GM23338 (cell line): ENCODE results near the gene BAHCC1. TPM values are rescaled to one million over a fixed set of nuclear protein-coding genes. Genes with fewer than 3 reads are reported as not detected.

Source experiments
- ATAC-seq: fragments of 200-7000 bp; cut with Tn5 transposase; 3 replicates; pipeline ENCODE4 v1.9.1; 2020
- DNase-seq: peaks from one replicate; pipeline ENCODE4 v3.0.0-alpha.2; 2015; ENCODE audit warnings: low spot score
- H2AFZ ChIP-seq: fragments of 200-600 bp; sonication (generic); 2 replicates; pipeline ENCODE4 v1.8.0; 2016; ENCODE audit warnings: antibody characterized with exemption, mild to moderate bottlenecking, moderate library complexity
- H3F3A ChIP-seq: fragments of 200-600 bp; sonication (generic); replicated peaks from 2 replicates; pipeline ENCODE4 v1.8.0; 2017; ENCODE audit warnings: antibody characterized with exemption, mixed run types, low read depth
- H3K27ac ChIP-seq: fragments of 200-600 bp; sonication (generic); 2 replicates; pipeline ENCODE4 v1.6.1; 2016; ENCODE audit warnings: low read depth
- H3K27me3 ChIP-seq: fragments of 200-600 bp; sonication (generic); 2 replicates; pipeline ENCODE4 v1.8.0; 2016; ENCODE audit warnings: mild to moderate bottlenecking, mixed run types, moderate library complexity; ENCODE audit not compliant: insufficient read depth
- H3K36me3 ChIP-seq: fragments of 200-600 bp; sonication (generic); 2 replicates; pipeline ENCODE4 v1.8.0; 2016; ENCODE audit warnings: mild to moderate bottlenecking; ENCODE audit not compliant: insufficient read depth
- H3K4me1 ChIP-seq: fragments of 200-600 bp; sonication (generic); 2 replicates; pipeline ENCODE4 v1.8.0; 2016; ENCODE audit warnings: mild to moderate bottlenecking, moderate library complexity; ENCODE audit not compliant: insufficient read depth
- H3K4me2 ChIP-seq: fragments of 200-600 bp; sonication (generic); 2 replicates; pipeline ENCODE4 v1.7.1; 2017; ENCODE audit warnings: mixed run types
- H3K4me3 ChIP-seq: fragments of 200-600 bp; sonication (generic); 2 replicates; pipeline ENCODE4 v1.6.1; 2016; ENCODE audit warnings: mixed run types
- H3K79me2 ChIP-seq: fragments of 200-600 bp; sonication (generic); replicated peaks from 2 replicates; pipeline ENCODE4 v1.8.0; 2017; ENCODE audit warnings: mild to moderate bottlenecking; ENCODE audit not compliant: insufficient read depth
- H3K9me2 ChIP-seq: fragments of 200-600 bp; sonication (generic); 2 replicates; pipeline ENCODE4 v1.8.0; 2017; ENCODE audit not compliant: insufficient read depth
- H4K20me1 ChIP-seq: fragments of 200-600 bp; sonication (generic); replicated peaks from 2 replicates; pipeline ENCODE4 v1.8.0; 2017; ENCODE audit warnings: mild to moderate bottlenecking; ENCODE audit not compliant: insufficient read depth
- H3K27ac Mint-ChIP-seq: 2 replicates; pipeline ENCODE4 v1.8.0; 2020; ENCODE audit warnings: inconsistent platforms, mild to moderate bottlenecking, moderate library complexity, mixed read lengths
- H3K27me3 Mint-ChIP-seq: 3 replicates; pipeline ENCODE4 v1.8.0; 2022; ENCODE audit warnings: low read depth, mild to moderate bottlenecking, moderate library complexity, mixed read lengths, inconsistent platforms; ENCODE audit not compliant: insufficient read depth, poor library complexity
- H3K36me3 Mint-ChIP-seq: 3 replicates; pipeline ENCODE4 v1.8.0; 2021; ENCODE audit warnings: low read depth, mild to moderate bottlenecking, inconsistent platforms, moderate library complexity, mixed read lengths
- H3K4me1 Mint-ChIP-seq: 3 replicates; pipeline ENCODE4 v1.8.0; 2020; ENCODE audit warnings: mild to moderate bottlenecking, inconsistent platforms, mixed read lengths
- H3K4me3 Mint-ChIP-seq: 3 replicates; pipeline ENCODE4 v1.8.0; 2021; ENCODE audit warnings: moderate library complexity, mild to moderate bottlenecking, inconsistent platforms, mixed read lengths
- H3K9me3 Mint-ChIP-seq: 3 replicates; pipeline ENCODE4 v1.8.0; 2020; ENCODE audit warnings: moderate library complexity, mild to moderate bottlenecking, inconsistent platforms, mixed read lengths
- CREB1 ChIP-seq: fragments of 250-450 bp; sonication (Bioruptor Pico); IDR thresholded peaks from 2 replicates; pipeline ENCODE4 v1.5.0; 2020; ENCODE audit warnings: low read depth, mild to moderate bottlenecking, moderate library complexity
- EZH2 ChIP-seq: fragments of 200-600 bp; sonication (generic); IDR thresholded peaks from one replicate; pipeline ENCODE4 v1.8.0; 2017; ENCODE audit warnings: antibody characterized with exemption, mild to moderate bottlenecking, low read depth; ENCODE audit not compliant: unreplicated experiment
- EZH2phosphoT487 ChIP-seq: fragments of 200-600 bp; sonication (generic); IDR thresholded peaks from one replicate; pipeline ENCODE4 v1.8.1; 2018; ENCODE audit warnings: antibody characterized with exemption; ENCODE audit not compliant: unreplicated experiment
- JUNB ChIP-seq: IDR thresholded peaks from one replicate; pipeline ENCODE4 v1.6.1; 2016; ENCODE audit warnings: antibody characterized with exemption; ENCODE audit not compliant: unreplicated experiment
- NANOG ChIP-seq: IDR thresholded peaks from 2 replicates; pipeline ENCODE4 v1.6.1; 2016; ENCODE audit warnings: antibody characterized with exemption, borderline replicate concordance
- POLR2AphosphoS5 ChIP-seq: IDR thresholded peaks from 2 replicates; pipeline ENCODE4 v1.6.1; 2016; ENCODE audit warnings: antibody characterized with exemption, low read depth
- STAT1 ChIP-seq: IDR thresholded peaks from one replicate; pipeline ENCODE4 v1.6.1; 2016; ENCODE audit warnings: antibody characterized with exemption; ENCODE audit not compliant: unreplicated experiment
- ZNF114 ChIP-seq: fragments of 250-450 bp; sonication (Bioruptor Pico); IDR thresholded peaks from 2 replicates; pipeline ENCODE4 v1.5.0; 2020; ENCODE audit warnings: mild to moderate bottlenecking, moderate library complexity
- ZNF331 ChIP-seq: fragments of 250-450 bp; sonication (Bioruptor Pico); IDR thresholded peaks from 2 replicates; pipeline ENCODE4 v1.5.0; 2020; ENCODE audit warnings: low read depth, mild to moderate bottlenecking, moderate library complexity
- polyA plus RNA-seq: library from polyadenylated mRNA; unstranded; fragments of >200 nt; fragmentation: Nextera tagmentation; extraction: Ambion mirVana; gene quantifications from 2 replicates; pipeline ENCODE4 v1.2.1, GENCODE V29; 2016
- total RNA-seq: library from RNA; depleted of rRNA; stranded (reverse); fragments of >200 nt; shearing (Covaris generic); gene quantifications from 2 replicates; pipeline ENCODE4 v1.2.3, GENCODE V29; 2014
- TF ChIP-seq, protein P1 (sequence below): IDR thresholded peaks from one replicate; pipeline ENCODE4 v1.6.1; 2018; ENCODE audit warnings: antibody characterized with exemption; ENCODE audit not compliant: unreplicated experiment
- TF ChIP-seq, protein P2 (sequence below), 2 experiments: fragments of 200-600 bp in 1 of 2; sonication (generic) in 1 of 2; conservative IDR thresholded peaks; 2 replicates each; pipeline versions ENCODE4 v1.5.1 to v1.6.1; 2016 to 2017; ENCODE audit warnings: antibody characterized with exemption in 2 of 2, low read depth in 2 of 2, mild to moderate bottlenecking in 2 of 2, moderate library complexity in 1 of 2
- TF ChIP-seq, protein P3 (sequence below): fragments of 250-450 bp; sonication (Bioruptor Pico); IDR thresholded peaks from 2 replicates; pipeline ENCODE4 v1.5.0; 2020; ENCODE audit warnings: mild to moderate bottlenecking, moderate library complexity
- TF ChIP-seq, protein P4 (sequence below): IDR thresholded peaks from 2 replicates; pipeline ENCODE4 v1.6.1; 2016; ENCODE audit warnings: antibody characterized with exemption

Gene BAHCC1
- total and polyA plus RNA-seq, 2 experiments from 2014 or later = 0.24 to 1.1 TPM

DNA sequence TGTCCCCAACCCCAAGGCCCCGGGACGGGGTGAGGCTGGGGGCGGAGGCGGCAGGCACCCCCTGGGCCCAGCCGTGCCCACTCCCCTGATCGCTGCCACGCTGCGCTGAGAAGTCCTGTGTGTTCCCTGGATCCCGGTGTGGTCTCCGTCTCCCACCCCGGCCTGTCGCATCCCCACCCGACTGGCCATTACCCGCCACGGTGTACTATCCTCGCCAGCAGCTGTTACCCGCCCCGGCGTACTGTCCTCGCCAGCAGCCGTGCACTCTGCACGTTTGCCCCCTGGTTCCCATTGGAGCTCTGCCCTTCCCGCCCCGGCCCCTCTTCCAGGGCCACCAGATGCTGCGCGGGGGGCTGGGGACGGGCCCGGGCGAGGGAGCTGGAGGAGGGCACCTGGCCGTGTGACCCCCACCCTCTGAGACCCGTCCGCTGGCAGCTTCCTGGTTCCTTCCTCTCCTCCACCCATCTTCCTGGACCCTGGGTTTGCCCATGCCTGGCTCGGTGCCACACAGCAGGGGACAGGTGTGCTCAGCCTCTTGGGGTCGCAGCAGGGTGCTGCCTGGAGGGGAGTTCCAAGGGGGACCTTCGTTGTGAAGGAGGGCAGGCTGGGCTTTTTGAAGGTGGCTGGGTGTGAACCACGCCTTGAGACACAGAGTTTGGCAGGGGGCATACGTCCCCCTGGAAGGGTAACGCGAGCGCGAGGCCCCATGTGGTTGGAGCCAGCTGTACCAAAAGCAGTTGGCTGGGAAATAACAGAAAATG lies 19.7 kb downstream of the BAHCC1 start:
- Mint-ChIP-seq H3K4me1 (no peaks in the 10 kb centered on the region), H3K27me3 (peaks cover 3% of the 10 kb centered on the region), H3K27ac (no peak overlapping the region), H3K4me3 (no peak overlapping the region), H3K9me3 (no peaks in the 10 kb centered on the region), H3K36me3 (no peaks in the 10 kb centered on the region)
- Histone ChIP-seq H4K20me1 (no peaks in the 10 kb centered on the region), H3K79me2 (no peaks in the 10 kb centered on the region), H2AFZ (no peak overlapping the region), H3F3A (no peaks in the 10 kb centered on the region), H3K27me3 (no peaks in the 10 kb centered on the region), H3K4me3 (no peak overlapping the region), H3K27ac (no peak overlapping the region), H3K36me3 (no peaks in the 10 kb centered on the region), H3K9me2 (no peaks in the 10 kb centered on the region), H3K4me2 (no peak overlapping the region), H3K4me1 (no peaks in the 10 kb centered on the region)
- no peak for DNase-seq
- ATAC-seq = no peak
- TF ChIP-seq, protein P1, sequence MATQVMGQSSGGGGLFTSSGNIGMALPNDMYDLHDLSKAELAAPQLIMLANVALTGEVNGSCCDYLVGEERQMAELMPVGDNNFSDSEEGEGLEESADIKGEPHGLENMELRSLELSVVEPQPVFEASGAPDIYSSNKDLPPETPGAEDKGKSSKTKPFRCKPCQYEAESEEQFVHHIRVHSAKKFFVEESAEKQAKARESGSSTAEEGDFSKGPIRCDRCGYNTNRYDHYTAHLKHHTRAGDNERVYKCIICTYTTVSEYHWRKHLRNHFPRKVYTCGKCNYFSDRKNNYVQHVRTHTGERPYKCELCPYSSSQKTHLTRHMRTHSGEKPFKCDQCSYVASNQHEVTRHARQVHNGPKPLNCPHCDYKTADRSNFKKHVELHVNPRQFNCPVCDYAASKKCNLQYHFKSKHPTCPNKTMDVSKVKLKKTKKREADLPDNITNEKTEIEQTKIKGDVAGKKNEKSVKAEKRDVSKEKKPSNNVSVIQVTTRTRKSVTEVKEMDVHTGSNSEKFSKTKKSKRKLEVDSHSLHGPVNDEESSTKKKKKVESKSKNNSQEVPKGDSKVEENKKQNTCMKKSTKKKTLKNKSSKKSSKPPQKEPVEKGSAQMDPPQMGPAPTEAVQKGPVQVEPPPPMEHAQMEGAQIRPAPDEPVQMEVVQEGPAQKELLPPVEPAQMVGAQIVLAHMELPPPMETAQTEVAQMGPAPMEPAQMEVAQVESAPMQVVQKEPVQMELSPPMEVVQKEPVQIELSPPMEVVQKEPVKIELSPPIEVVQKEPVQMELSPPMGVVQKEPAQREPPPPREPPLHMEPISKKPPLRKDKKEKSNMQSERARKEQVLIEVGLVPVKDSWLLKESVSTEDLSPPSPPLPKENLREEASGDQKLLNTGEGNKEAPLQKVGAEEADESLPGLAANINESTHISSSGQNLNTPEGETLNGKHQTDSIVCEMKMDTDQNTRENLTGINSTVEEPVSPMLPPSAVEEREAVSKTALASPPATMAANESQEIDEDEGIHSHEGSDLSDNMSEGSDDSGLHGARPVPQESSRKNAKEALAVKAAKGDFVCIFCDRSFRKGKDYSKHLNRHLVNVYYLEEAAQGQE = no peak
- TF ChIP-seq EZH2phosphoT487 (no peak), CREB1 (CRISPR knock-in tag) (no peak), STAT1 (no peak), NANOG (no peak), ZNF114 (no peak), EZH2 (no peak), ZNF331 (no peak), JUNB (no peak), POLR2AphosphoS5 (no peak)
- TF ChIP-seq, protein P2, sequence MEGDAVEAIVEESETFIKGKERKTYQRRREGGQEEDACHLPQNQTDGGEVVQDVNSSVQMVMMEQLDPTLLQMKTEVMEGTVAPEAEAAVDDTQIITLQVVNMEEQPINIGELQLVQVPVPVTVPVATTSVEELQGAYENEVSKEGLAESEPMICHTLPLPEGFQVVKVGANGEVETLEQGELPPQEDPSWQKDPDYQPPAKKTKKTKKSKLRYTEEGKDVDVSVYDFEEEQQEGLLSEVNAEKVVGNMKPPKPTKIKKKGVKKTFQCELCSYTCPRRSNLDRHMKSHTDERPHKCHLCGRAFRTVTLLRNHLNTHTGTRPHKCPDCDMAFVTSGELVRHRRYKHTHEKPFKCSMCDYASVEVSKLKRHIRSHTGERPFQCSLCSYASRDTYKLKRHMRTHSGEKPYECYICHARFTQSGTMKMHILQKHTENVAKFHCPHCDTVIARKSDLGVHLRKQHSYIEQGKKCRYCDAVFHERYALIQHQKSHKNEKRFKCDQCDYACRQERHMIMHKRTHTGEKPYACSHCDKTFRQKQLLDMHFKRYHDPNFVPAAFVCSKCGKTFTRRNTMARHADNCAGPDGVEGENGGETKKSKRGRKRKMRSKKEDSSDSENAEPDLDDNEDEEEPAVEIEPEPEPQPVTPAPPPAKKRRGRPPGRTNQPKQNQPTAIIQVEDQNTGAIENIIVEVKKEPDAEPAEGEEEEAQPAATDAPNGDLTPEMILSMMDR (conservative IDR thresholded peaks at IDR 0.05; ENCODE audit: low read depth in 2 of 2) = no peak
- TF ChIP-seq, protein P3, sequence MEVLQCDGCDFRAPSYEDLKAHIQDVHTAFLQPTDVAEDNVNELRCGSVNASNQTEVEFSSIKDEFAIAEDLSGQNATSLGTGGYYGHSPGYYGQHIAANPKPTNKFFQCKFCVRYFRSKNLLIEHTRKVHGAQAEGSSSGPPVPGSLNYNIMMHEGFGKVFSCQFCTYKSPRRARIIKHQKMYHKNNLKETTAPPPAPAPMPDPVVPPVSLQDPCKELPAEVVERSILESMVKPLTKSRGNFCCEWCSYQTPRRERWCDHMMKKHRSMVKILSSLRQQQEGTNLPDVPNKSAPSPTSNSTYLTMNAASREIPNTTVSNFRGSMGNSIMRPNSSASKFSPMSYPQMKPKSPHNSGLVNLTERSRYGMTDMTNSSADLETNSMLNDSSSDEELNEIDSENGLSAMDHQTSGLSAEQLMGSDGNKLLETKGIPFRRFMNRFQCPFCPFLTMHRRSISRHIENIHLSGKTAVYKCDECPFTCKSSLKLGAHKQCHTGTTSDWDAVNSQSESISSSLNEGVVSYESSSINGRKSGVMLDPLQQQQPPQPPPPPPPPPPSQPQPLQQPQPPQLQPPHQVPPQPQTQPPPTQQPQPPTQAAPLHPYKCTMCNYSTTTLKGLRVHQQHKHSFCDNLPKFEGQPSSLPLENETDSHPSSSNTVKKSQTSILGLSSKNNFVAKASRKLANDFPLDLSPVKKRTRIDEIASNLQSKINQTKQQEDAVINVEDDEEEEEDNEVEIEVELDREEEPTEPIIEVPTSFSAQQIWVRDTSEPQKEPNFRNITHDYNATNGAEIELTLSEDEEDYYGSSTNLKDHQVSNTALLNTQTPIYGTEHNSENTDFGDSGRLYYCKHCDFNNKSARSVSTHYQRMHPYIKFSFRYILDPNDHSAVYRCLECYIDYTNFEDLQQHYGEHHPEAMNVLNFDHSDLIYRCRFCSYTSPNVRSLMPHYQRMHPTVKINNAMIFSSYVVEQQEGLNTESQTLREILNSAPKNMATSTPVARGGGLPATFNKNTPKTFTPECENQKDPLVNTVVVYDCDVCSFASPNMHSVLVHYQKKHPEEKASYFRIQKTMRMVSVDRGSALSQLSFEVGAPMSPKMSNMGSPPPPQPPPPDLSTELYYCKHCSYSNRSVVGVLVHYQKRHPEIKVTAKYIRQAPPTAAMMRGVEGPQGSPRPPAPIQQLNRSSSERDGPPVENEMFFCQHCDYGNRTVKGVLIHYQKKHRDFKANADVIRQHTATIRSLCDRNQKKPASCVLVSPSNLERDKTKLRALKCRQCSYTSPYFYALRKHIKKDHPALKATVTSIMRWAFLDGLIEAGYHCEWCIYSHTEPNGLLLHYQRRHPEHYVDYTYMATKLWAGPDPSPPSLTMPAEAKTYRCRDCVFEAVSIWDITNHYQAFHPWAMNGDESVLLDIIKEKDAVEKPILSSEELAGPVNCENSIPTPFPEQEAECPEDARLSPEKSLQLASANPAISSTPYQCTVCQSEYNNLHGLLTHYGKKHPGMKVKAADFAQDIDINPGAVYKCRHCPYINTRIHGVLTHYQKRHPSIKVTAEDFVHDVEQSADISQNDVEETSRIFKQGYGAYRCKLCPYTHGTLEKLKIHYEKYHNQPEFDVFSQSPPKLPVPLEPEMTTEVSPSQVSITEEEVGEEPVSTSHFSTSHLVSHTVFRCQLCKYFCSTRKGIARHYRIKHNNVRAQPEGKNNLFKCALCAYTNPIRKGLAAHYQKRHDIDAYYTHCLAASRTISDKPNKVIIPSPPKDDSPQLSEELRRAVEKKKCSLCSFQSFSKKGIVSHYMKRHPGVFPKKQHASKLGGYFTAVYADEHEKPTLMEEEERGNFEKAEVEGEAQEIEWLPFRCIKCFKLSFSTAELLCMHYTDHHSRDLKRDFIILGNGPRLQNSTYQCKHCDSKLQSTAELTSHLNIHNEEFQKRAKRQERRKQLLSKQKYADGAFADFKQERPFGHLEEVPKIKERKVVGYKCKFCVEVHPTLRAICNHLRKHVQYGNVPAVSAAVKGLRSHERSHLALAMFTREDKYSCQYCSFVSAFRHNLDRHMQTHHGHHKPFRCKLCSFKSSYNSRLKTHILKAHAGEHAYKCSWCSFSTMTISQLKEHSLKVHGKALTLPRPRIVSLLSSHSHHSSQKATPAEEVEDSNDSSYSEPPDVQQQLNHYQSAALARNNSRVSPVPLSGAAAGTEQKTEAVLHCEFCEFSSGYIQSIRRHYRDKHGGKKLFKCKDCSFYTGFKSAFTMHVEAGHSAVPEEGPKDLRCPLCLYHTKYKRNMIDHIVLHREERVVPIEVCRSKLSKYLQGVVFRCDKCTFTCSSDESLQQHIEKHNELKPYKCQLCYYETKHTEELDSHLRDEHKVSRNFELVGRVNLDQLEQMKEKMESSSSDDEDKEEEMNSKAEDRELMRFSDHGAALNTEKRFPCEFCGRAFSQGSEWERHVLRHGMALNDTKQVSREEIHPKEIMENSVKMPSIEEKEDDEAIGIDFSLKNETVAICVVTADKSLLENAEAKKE (CRISPR knock-in tag) = no peak
- TF ChIP-seq, protein P4, sequence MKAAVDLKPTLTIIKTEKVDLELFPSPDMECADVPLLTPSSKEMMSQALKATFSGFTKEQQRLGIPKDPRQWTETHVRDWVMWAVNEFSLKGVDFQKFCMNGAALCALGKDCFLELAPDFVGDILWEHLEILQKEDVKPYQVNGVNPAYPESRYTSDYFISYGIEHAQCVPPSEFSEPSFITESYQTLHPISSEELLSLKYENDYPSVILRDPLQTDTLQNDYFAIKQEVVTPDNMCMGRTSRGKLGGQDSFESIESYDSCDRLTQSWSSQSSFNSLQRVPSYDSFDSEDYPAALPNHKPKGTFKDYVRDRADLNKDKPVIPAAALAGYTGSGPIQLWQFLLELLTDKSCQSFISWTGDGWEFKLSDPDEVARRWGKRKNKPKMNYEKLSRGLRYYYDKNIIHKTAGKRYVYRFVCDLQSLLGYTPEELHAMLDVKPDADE = no peak
